Activated CD8-positive, alpha-beta memory T cell treated with anti-CD3 and anti-CD28 coated beads, Interleukin-2, amount 50 U/mL, for 24 hours (primary cell): Measurements from ENCODE around the gene RALGAPB.
"Not testable (repeated sequence)": the region's sequence is repeated elsewhere in the genome, so short reads cannot be mapped to it uniquely, and the experiment has no call there.

Source experiments
- DNase-seq: peaks from one replicate; pipeline ENCODE4 v3.0.0-alpha.2; 2020; ENCODE audit errors: extremely low read depth

The RALGAPB gene

GRCh38 chr20:38497246-38497935, 24.7 kb downstream of the RALGAPB start:
- no peak for DNase-seq

GRCh38 chr20:38498909-38499308, 26.3 kb downstream of the RALGAPB start:
- DNase-seq = no peak

- no peak for DNase-seq
Measured at GRCh38 chr20:38499366-38499765, 26.7 kb downstream of the RALGAPB start.

GRCh38 chr20:38501858-38502436, 29.3 kb downstream of the RALGAPB start:
- DNase-seq = no peak

GRCh38 chr20:38504368-38505090, 31.9 kb downstream of the RALGAPB start:
- no peak for DNase-seq

- no peak for DNase-seq
Measured at GRCh38 chr20:38505091-38505455, 32.4 kb downstream of the RALGAPB start.

- not testable (repeated sequence) for DNase-seq
Measured at GRCh38 chr20:38511726-38512125, 39.1 kb downstream of the RALGAPB start.

- no peak for DNase-seq
Measured at GRCh38 chr20:38514185-38514584, 41.5 kb downstream of the RALGAPB start.

- no peak for DNase-seq
Measured at GRCh38 chr20:38514947-38515346, 42.3 kb downstream of the RALGAPB start.

GRCh38 chr20:38515631-38516030, 43.0 kb downstream of the RALGAPB start:
- no peak for DNase-seq

- DNase-seq = no peak
Measured at GRCh38 chr20:38519426-38519825, 46.8 kb downstream of the RALGAPB start.

GRCh38 chr20:38520261-38520660, 47.6 kb downstream of the RALGAPB start:
- no peak for DNase-seq

GRCh38 chr20:38523697-38524096, 51.1 kb downstream of the RALGAPB start:
- no peak for DNase-seq

GRCh38 chr20:38528167-38528566, 55.5 kb downstream of the RALGAPB start:
- DNase-seq = no peak

- no peak for DNase-seq
Measured at GRCh38 chr20:38531021-38531420, 58.4 kb downstream of the RALGAPB start.

- DNase-seq = no peak
Measured at GRCh38 chr20:38534756-38535155, 62.1 kb downstream of the RALGAPB start.

GRCh38 chr20:38536310-38536709, 63.7 kb downstream of the RALGAPB start:
- DNase-seq = no peak

GRCh38 chr20:38537176-38537575, 64.5 kb downstream of the RALGAPB start:
- DNase-seq = no peak

GRCh38 chr20:38538789-38539188, 66.1 kb downstream of the RALGAPB start:
- no peak for DNase-seq

GRCh38 chr20:38543014-38543906, 70.6 kb downstream of the RALGAPB start:
- no peak for DNase-seq

GRCh38 chr20:38545771-38546170, 73.1 kb downstream of the RALGAPB start:
- no peak for DNase-seq
